Measurements from ENCODE around the gene FOXN3.

FOXN3 gene, protein sequence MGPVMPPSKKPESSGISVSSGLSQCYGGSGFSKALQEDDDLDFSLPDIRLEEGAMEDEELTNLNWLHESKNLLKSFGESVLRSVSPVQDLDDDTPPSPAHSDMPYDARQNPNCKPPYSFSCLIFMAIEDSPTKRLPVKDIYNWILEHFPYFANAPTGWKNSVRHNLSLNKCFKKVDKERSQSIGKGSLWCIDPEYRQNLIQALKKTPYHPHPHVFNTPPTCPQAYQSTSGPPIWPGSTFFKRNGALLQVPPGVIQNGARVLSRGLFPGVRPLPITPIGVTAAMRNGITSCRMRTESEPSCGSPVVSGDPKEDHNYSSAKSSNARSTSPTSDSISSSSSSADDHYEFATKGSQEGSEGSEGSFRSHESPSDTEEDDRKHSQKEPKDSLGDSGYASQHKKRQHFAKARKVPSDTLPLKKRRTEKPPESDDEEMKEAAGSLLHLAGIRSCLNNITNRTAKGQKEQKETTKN

DNA sequence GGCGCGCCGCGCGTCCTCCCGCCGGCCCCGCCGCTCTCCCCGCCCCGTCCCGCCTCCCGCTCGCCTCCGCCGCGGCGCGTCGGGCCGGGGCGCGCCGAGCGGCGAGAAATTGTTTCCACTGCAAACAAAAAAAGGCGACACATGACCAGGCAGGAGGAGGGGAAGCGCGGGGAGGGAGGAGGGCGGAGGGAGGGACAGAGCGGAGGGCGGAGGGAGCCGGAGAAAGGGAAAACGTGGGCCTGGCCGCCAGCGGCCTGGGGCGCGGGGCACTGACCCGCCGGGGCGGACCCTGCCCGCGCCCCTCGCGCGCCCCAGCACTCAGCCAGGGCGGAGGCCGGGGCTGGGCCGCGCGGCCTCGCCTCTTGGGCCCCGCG is at the start of gene FOXN3:
Gene FOXN3 (minus strand): TSS at position 143 of the 374 bp plus-strand sequence. CDS start 4,757 bp downstream, outside the sequence.
- peak; percentile 88 for DNase-seq

DNA sequence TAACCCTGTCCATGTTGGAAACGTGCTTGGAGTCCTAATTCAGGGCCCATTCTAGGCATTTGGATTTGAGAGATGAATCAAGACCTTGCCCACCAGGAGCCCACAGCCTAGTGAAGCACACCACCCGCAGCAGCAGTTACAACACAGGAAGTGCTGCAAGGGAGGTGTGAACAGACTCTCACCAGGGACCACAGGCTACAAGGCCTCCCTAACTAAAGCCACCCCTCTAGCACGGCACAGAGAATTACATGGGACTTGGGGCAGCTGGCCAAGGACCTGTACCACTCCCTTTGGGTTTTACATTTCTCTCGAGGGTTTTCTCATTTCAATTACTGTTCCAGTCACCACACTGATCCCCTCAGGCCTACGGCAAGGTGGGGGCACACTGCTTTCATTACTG is 49.5 kb upstream of the FOXN3 start:
- DNase-seq, result peak; percentile 19

DNA sequence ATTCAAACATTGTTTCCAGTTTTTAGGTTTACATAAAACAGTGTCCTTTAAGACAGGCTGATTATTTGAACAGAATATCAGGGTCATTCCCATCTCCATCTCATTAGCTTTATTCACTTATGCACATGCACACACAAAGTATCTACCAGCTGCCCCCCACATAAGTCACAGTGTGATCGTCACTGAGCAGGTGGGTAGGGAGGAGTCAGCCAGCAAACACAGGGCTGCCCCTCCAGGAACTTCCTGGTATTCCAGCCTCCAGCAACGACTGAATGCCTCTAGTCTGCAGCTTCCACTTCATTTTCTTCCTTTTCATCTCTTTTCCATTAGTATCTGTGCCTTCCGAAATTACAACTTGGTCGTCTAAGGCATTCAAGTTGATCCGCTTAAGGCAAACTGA is 48.8 kb upstream of the FOXN3 start:
- DNase-seq, result no peak

DNA sequence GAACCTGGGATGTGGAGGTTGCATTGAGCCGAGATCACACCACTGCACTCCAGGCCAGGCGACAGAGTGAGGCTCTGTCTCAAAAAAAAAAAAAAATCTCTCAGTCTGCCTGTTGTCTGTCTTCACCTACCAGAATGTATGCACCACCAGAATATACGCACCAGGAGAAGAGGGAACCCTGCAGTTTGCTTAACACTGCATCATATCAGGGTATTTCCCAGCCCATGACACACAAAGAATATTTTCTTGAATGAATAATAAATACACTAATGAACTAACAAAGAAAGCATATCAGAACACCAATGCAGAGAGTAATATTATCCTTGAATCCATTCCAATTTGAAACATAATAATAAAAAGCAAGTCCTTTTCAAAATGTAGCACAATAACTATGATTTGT is 44.2 kb upstream of the FOXN3 start:
- no peak for DNase-seq

DNA sequence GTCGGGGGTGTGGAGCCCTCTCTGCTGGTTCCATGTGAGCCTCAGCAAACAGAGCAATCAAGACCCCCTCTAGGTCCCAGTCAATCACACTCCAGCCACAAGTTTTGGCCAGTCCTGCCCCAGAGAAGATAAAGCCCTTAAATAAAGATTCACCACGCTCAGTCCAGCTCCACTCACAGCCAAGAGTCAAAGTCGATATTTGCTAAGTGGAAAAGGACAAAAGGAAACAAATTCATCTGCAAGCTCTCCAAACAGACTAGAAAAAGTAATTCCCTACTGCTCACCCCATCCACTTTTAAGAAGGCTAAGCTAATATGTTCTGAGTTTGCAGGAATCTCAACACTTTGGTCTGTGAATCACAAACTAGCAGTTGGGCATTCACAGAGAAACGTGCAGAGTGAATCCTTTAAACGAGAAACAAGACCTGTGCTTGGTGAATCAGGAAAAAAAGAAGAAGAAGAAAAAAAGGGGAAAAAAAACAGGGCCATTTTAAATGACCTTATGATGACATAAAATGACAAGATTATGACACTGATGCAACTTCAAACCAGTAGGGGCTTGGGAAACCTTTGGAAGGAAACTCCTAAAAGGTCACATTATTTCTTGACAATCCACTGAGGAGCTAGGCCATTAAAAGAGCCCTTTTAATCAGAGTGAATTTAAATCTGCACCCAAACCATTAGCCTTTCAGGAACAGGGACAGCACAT is 41.8 kb upstream of the FOXN3 start:
- DNase-seq, result no peak

DNA sequence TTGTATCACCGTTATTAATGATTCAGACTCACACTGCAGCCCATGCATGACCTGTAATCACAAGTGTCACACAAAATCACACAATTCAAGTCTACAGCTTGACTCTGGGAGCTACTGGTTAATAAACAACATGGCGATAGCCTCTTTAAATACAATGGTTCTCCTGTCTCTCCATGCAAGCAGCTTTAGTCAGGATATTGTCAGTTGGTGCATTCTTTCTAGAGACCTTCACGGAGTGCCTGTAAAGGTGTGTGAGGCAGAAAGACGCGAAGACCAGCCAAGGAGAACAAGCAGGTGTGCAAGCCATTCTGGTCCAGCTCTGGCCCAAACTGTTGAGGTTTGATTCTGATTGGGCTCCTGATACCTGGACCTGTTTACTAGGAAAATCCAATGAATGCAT is 40.0 kb upstream of the FOXN3 start:
- DNase-seq, result no peak

DNA sequence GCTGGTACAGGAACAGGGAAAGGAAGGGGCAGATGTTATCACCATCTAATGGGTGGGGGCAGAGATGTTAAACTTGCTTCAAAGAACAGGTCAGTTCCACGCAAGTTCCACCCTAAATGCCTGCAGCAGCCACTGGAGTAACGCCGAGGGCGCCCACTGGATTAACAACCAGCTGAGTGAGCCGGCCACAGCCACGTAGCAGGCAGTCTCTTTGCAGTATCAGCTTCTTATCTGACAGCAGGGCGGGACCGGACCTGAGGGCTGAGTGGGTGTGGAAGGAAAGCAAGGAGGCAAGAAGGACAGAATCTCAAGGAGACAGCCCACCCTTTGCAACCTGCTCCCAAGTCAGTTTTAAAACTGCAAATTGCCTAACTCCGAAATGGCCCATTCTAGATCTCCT is 38.4 kb upstream of the FOXN3 start:
- no peak for DNase-seq

DNA sequence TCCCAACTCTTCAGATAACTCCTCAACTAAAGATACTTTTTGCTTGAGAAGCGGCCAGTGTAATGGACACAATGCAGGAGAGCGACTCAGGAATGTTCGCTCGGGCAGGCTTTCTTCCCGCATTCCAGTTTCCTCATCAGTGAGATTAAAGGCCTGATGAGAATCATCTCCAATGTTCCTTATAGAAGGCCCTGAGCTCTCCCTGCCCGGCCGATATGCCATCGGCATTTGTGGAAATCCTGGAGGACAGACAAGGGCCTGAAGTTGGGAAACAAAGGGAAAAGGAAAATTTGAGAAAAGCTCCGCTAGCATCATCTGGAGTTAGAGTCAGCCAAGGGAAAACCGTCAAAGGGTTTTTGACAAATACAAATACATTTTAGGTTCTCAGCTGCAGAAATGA is 38.0 kb upstream of the FOXN3 start:
- no peak for DNase-seq

DNA sequence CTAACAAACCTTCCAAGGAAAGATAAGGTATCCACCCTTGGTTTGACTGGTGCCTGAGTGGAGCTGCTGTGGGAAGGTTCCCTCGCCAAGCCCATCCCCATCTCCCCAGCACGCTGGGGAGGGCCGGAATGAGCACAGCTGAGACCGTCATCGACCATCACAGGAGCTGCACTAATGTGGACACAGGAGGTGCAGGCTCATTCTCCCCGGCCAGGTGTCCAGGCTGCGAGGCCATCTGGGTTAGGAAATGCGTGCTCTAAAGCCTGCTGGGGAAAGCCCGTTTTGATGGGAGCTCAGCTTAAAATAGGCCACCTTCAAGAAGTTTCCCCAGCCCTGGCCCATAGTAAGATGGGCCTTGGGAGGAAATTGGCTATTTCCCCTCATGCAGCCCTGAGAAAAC is 35.2 kb upstream of the FOXN3 start:
- no peak for DNase-seq

DNA sequence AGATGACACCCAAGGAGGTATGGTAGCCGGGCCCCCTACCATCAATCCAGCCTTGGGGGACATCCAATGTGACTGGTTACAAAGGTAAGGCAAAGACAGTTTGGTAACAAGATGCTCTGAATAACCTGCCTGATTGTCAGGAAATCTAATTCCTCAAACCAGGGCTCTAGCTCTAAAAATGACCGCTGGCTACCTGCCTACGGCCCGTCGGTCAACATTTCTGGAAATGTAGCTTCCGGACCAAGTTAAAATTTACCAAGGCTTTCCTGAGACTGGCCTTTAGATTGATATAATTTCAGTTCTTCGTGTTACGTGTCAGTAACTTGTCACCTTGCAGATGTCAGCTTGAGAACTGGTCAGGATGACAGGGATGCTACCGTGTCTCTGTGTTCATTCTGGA is 34.2 kb upstream of the FOXN3 start:
- no peak for DNase-seq

DNA sequence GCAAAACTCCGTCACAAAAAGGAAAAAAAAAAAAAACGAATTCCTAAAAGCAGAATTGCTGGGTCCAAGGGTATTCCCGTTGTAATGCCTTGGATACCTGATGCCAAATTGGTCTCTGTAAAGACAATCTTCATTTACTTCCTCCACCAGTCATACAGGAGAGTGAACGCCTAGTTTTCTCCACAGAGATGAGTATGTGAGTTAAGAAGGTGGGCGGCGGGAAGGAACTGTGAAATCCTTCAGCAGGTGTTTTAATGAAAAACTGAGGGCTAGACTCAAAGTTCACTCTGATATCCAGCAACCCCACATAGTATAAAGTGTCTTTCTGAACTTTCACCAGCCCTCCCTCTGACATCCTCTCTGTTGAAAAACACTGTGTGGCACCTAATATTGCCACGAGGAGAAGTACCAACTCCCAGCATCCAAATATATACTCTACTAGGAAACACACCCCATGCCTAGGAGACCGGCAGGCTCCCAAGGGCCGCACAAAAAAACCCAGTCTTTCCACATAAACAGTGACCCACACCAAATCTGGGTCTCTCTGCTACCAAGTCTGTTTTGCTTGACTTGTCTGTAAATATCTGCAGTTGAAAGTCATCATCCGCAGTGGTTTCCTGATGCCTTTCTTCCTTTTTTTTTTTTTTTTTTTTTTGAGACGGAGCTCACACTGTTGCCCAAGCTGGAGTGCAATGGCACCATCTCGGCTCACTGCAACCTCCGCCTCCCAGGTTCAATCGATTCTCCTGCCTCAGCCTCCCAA is 30.3 kb upstream of the FOXN3 start:
- no peak for DNase-seq

DNA sequence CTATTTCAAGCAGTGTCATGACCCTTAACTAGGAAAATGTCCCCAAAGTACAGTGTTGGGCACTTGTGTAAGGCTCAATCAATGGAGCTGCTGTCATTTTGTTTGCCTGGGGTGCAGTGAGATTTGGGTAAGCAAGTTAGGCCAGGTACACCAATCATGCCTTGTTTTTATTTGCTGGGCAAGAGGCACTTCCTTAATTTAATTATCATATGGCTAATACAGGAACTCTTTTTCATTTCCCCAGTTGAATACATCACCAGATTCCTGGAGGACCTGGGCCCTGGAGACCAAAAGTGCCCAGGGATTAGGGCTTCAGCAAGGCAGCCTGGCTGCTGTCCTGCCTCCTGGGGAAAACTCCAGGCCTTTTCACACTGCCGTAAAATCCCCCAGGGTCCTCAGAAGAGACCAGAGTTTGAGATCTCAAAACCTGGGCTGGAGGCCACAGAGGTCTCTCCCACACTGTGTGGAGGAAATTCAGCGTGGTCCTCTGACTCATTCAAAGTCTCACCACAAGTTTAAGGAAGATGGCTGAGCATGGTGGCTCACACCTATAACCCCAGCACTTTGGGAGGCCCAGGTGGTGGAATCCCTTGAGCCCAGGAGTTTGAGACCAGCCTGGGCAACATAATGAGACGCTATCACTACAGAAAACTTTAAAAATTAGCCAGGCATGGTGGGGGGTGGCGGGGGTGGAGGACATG is 28.4 kb upstream of the FOXN3 start:
- peak; percentile 40 for DNase-seq

DNA sequence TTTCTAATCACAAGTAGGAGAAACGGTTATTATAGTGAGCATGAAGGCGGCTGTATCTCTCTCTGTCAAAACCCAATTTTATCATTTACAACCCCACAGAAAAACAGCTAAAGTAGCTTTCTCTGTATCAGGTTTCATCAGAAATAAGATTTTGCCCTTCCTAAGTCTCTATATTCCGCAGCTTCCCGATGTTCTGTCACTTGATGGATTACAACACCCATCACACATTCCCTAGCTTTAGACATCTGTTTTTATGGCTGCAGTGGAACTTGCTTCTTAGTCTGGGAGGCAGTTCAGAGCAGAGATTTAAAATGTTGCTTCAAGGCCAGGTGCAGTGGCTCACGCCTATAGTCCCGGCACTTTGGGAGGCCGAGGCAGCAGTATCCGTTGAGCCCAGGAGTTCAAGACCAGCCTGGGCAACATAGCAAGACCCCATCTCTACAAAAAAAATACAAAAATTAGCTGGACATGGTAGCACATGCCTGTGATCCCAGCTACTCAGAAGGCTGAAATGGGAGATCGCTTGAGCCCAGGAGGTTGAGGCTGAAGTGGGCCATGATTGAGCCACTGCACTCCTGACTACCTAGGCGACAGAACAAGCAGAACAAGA is 27.6 kb upstream of the FOXN3 start:
- no peak for DNase-seq

DNA sequence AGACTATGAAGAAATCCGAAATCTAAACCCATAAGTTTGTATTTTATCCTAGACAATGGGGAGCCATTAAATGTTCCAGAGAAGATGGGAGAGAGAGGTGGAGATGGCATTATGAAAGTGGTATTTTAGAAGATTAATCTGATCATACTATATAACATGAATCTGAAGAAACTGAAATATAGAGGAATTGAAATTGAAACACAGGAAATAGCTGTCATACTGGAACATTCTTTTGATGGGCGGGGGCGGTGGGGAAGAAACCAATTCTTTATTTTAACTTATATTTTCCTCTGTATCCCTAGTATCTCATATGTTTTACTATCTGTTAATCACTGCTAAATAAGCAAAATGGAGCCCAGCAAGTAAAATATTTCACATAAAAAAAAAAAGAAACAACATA is 27.0 kb upstream of the FOXN3 start:
- peak; percentile 44 for DNase-seq

DNA sequence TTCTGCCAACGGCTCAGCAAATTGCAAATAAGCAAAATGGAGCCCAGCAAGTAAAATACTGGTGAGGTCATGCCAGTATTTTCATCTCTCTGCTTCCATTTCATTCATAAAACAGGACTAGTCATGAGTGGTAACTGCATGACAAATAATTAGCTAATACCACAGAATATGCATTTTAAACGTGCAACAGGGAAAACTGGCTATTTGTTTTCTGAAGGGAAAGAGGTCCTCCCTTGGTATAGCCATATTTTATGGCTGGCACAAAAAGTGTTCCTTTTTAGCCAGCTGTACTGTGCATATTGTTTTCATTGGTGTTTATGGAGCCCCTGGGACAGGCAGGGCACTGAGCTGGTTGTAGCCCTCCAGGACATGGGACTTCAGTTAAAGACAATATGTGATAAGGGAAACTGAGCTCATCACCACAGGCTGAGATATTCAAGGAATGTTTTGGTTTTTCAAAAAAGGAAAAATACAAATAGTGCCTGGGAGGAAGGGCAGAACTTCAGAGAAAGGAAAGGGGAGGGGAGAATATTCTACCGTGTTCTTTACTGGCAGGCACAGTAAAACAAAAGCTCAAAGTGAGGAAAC is 26.1 kb upstream of the FOXN3 start:
- DNase-seq, result no peak

DNA sequence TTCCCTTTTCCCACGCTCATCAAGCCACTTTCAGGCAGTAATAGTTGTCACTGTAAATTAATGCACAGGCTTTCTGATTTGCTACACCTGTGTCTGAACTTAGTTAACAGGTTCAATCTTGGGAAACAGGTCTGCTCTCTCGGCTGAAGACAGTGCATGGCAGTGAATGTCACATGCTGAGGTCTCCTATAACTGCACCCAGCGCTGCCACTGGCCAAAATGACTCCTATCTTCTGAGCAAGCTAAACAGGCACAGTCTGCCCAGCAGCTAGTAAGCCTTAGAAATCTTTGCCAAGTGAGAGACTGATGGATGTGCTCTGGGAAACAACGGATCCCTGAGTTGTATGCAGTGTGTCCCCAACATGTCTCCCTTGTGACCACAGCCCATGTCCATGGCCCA is 25.2 kb upstream of the FOXN3 start:
- DNase-seq, result no peak

DNA sequence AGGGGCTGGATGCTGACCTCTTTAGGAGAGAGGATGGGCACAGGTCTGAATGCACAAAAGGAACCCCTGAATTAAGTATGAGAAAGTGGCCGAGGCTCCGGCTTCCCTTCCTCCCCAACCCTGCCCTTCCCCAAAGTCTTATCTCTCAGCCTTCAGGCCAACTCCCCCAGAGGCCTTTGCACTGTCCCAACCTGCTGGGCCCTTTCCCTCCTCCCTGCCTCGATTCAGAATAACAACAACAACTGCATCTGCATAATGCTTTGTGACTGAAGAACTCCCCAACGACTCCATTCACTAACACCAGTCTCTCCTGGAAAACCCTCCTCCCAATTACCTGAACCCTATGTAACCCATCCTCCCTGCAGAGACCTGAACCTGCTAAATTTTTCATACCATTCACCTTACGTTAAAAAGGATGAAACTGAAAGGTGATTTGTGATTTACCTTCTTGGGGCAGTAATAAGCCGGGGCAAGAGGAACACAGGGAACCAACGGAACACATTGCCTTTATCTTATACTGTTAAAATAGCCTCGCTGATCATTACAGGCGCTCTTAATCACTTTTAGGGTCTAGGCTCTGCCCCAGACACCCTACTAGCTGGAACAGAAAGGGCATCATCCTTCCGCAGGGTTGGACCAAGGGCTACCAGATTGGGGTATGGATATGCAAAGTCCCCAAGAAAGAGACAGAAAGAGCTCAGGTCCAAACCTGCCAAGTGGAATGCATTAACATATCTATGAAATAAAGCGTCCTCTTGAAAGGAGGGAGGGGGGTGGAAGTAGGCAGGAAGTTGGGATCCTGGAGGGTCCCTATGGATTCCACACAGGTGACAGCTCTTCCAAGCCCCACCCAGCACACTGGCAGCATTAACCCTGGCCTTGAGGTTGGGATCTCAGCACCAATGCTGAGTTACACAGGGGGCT is 24.2 kb upstream of the FOXN3 start:
- no peak for DNase-seq

DNA sequence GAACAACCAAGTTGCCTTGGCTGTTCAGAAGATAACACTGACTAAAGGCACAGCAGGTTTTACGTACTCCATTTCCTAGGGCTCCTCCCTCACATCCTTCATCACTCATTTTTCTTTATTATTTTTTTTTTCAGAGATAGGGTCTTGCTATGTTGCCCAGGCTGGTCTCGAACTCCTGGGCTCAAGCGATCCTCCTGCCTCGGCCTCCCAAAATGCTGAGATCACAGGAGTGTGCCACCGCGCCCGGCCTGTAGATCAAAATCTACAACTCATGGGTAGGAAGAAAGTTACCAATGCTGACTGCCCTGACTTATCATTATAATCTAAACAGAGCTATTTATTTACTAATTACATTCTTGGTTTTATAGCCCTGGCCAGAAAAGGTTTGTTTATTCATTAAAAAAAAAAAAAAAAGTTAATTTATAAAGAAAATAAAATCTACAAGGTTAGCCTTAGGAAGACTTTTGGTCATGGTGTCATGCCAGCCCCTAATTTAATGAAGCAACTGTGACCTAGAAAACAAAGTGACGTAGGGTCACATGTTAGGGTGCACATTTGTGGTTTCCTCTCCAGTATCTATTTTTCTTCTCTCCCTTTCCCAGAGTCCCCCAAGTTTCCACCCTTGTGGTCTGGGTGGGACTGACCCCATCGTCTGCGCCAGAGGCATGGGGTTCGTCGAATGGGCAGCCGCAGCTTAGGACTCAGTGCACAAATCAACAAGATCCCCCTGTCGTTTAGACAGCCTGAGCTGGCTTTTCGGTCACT is 19.0 kb upstream of the FOXN3 start:
- no peak for DNase-seq

DNA sequence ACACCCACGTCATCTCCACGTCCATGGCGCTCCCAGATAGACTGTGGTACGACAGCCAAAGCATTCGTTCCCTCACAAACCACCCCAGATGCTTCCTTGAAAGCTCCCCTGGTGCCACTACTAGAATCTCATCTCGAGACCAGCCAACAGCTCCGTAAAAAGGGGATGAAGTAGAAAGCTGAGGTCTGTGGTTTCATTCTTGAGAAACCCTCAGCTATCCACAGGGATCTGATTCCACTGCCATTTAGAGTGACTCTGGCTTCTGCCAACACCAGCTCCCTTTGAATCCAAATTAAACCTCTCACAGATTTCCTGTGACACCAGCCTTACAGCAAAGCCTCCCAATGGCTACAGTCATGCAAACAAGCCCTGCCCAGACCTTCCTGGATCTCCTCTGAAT is 18.5 kb upstream of the FOXN3 start:
- DNase-seq, result no peak

DNA sequence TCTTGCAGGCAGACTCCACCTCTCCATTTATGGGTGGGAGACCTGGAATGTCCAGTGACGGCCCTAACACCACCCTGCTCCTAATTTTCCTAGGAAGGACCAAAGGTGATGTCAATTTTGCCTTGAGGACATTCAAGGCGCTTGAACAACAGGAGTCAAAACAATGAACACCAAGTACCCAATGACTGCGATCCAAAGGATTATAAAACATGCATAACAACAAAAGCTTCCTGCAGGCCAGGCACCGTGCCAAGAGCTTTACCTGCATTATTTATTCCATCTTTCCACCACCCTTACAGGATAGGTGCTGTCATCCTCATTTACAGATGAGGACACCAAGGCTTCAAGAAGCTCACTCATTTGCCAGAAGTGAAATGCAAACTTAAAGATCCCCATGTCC is 15.2 kb upstream of the FOXN3 start:
- DNase-seq, result no peak
